Neural crest cell (in vitro differentiated cells): ENCODE data around the gene NXT1. TPM values are rescaled to one million over a fixed set of nuclear protein-coding genes. Genes with fewer than 3 reads are reported as not detected.
A peak's percentile ranks its signal among the peaks of the same experiment; 100 is the strongest.

Experiments
- DNase-seq: peaks from one replicate; pipeline ENCODE4 v3.0.0; 2021; ENCODE audit warnings: low read depth, mixed read lengths, low spot score
- H3K27ac Mint-ChIP-seq: one replicate; pipeline ENCODE4 v1.8.0; 2021; ENCODE audit warnings: mild to moderate bottlenecking, mixed read lengths; ENCODE audit not compliant: unreplicated experiment
- H3K27me3 Mint-ChIP-seq: 2 replicates; pipeline ENCODE4 v1.8.0; 2021; ENCODE audit warnings: low read depth, mild to moderate bottlenecking, mixed read lengths
- H3K36me3 Mint-ChIP-seq: 2 replicates; pipeline ENCODE4 v1.8.0; 2021; ENCODE audit warnings: low read depth, mild to moderate bottlenecking, mixed read lengths
- H3K4me1 Mint-ChIP-seq: 2 replicates; pipeline ENCODE4 v1.8.0; 2021; ENCODE audit warnings: mixed read lengths
- H3K4me3 Mint-ChIP-seq: one replicate; pipeline ENCODE4 v1.8.0; 2021; ENCODE audit warnings: mild to moderate bottlenecking, mixed read lengths
- H3K9me3 Mint-ChIP-seq: 2 replicates; pipeline ENCODE4 v1.8.0; 2021; ENCODE audit warnings: mixed read lengths
- total RNA-seq: library from RNA; stranded (reverse); gene quantifications from 2 replicates; pipeline ENCODE4 v1.2.1, GENCODE V29; 2021
- TF ChIP-seq, protein P1 (sequence below): fragments of 200-600 bp; sonication (generic); conservative IDR thresholded peaks from 2 replicates; pipeline ENCODE4 v1.5.0; 2021; ENCODE audit warnings: antibody characterized with exemption, mild to moderate bottlenecking

Gene NXT1
- total RNA-seq, 1 donor from 2014 or later = 33.9 TPM

DNA sequence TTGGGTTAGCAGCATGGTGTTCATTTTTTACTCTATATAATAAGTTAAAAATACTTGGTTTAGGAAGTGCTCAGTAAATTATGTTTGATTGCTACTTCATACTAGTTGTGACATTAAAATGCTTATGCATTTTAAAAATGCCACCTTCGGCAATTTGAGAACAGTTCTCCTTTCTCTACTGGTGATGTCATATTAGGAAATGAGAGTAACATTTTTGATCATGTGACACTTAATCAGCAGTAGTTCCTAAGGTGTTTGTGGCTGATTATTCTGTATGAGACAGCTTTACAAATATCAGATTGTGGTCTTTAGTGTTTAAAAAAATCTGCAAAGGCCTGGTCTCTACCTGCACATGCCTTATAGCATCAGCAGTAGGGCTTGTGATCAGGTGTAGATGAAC is 15.8 kb downstream of the NXT1 start:
- peaks cover 17% of the 10 kb centered on the region for H3K36me3 Mint-ChIP-seq
- H3K27ac Mint-ChIP-seq = no peak overlapping the region
- TF ChIP-seq, protein P1, sequence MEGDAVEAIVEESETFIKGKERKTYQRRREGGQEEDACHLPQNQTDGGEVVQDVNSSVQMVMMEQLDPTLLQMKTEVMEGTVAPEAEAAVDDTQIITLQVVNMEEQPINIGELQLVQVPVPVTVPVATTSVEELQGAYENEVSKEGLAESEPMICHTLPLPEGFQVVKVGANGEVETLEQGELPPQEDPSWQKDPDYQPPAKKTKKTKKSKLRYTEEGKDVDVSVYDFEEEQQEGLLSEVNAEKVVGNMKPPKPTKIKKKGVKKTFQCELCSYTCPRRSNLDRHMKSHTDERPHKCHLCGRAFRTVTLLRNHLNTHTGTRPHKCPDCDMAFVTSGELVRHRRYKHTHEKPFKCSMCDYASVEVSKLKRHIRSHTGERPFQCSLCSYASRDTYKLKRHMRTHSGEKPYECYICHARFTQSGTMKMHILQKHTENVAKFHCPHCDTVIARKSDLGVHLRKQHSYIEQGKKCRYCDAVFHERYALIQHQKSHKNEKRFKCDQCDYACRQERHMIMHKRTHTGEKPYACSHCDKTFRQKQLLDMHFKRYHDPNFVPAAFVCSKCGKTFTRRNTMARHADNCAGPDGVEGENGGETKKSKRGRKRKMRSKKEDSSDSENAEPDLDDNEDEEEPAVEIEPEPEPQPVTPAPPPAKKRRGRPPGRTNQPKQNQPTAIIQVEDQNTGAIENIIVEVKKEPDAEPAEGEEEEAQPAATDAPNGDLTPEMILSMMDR = no peak

DNA sequence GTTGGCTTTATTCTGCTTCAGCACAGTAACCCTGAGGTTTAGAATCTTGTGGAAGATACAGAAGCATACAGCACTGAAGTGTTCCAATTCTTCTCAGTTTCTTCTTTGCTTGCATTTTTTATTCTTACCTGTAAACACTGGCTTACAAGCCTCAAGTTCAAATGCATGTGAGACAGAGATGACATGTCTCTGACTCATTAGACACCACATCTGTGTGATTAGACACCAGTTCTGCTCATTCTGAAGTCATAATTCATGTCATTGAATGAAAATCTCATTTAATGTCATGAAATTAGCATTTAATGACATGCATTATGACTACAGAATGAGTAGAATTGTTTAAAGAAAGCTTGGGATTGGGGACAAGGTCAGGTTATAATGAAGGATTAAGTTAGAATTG is 17.2 kb downstream of the NXT1 start:
- Mint-ChIP-seq H3K4me1 (peaks cover 41% of the 10 kb centered on the region), H3K9me3 (no peaks in the 10 kb centered on the region)
- TF ChIP-seq, protein P1 = no peak

More for the DNA sequence above, 15.8 kb downstream of the NXT1 start:
- DNase-seq = no peak
- H3K9me3 Mint-ChIP-seq = no peaks in the 10 kb centered on the region
- peaks cover 42% of the 10 kb centered on the region for H3K4me1 Mint-ChIP-seq
- no peaks in the 10 kb centered on the region for H3K27me3 Mint-ChIP-seq
- H3K4me3 Mint-ChIP-seq = peak overlapping the region; percentile 83

DNA sequence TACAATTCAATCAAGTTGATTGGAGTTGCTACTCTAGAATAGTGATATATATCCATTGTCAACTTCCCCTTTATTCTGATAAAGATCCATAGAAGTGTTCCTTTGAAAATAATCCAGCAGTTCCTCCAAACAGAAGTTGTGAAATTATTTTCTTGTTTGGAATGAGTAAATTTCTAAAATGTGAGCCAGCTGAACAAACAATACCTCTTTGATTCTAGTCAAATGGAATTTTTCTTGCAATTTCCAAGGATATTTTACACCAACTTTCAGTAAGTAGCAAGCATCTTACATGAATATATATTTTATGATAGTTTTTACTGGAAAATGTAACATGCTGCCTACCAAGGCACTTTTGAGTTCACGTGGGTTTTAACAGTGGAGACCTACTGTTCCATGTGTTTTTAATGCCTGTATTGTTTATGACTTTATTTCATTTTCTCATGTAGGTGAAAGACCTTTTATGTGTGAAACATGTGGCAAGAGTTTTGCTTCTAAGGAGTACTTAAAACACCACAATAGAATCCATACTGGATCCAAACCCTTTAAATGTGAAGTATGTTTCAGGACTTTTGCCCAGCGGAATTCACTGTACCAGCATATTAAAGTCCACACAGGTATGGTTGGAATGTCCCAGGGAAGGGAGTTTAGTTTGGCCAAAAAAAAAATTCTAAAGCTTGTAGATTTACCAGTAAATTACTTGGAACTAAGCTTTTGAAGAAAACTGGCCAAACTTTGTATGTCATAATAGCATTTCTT is 17.9 kb downstream of the NXT1 start:
- no peaks in the 10 kb centered on the region for H3K9me3 Mint-ChIP-seq
- H3K4me3 Mint-ChIP-seq = no peak overlapping the region
- no peaks in the 10 kb centered on the region for H3K27me3 Mint-ChIP-seq
- H3K36me3 Mint-ChIP-seq = peaks cover 15% of the 10 kb centered on the region
- peaks cover 34% of the 10 kb centered on the region for H3K4me1 Mint-ChIP-seq
- DNase-seq = no peak
- no peak overlapping the region for H3K27ac Mint-ChIP-seq
- TF ChIP-seq, protein P1 = no peak

More for the DNA sequence above, 17.2 kb downstream of the NXT1 start:
- Mint-ChIP-seq H3K36me3 (peaks cover 17% of the 10 kb centered on the region), H3K27ac (no peak overlapping the region), H3K4me3 (no peak overlapping the region), H3K27me3 (no peaks in the 10 kb centered on the region)
- DNase-seq = no peak

DNA sequence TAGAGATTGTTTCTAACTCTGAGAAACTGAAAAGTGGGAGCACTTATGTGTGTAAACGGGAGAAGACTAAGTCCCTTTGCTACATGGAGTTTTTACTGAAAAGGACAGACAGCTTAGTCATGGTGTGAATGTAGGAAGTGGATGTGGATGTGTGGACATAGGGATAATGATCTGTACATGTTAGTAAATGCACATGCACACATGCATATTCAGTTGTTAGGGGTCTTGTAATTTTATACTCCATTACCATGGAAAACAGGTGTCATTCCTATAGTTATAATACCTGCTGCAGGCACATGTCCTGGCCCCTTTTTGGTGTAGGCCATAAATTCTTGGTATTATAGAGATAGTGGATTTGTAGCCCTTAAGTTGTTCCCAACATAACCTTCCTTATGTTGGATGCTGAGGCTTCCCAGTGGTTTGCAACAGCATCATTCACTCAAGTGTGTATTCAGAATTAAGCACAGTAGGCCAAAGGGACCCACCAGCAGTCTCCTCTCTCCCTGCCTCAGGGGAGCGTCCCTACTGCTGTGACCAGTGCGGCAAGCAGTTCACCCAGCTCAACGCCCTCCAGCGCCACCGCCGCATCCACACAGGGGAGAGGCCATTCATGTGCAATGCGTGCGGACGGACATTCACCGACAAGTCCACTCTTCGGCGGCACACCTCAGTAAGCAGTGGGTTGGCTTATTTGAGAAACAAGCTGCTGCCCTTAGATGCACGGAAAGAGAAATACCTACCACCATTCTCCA is 18.7 kb downstream of the NXT1 start:
- no peaks in the 10 kb centered on the region for H3K27me3 Mint-ChIP-seq
- TF ChIP-seq, protein P1 = no peak
- DNase-seq = no peak
- no peak overlapping the region for H3K27ac Mint-ChIP-seq
- no peak overlapping the region for H3K4me3 Mint-ChIP-seq
- no peaks in the 10 kb centered on the region for H3K9me3 Mint-ChIP-seq
- peaks cover 22% of the 10 kb centered on the region for H3K36me3 Mint-ChIP-seq
- H3K4me1 Mint-ChIP-seq = peaks cover 26% of the 10 kb centered on the region

DNA sequence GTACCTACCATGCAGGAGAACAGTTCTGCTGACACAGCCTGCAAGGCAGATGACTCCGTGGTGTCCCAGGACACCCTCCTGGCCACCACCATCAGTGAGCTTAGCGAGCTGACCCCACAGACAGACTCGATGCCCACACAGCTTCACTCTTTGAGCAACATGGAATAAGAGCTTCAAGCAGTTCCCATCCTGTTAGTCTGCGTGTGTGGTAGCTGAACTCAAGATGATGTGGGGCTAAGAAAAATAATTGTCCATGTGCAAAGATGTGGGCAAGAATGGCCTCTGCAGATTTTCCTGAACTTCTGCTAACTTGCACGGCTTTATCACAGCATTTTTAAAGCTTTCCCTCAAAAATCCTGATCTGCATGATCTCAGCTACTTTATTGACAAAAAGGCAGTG is 19.7 kb downstream of the NXT1 start:
- no peak overlapping the region for H3K27ac Mint-ChIP-seq
- no peaks in the 10 kb centered on the region for H3K9me3 Mint-ChIP-seq
- TF ChIP-seq, protein P1 = no peak
- H3K4me3 Mint-ChIP-seq = no peak overlapping the region
- DNase-seq = no peak
- peaks cover 17% of the 10 kb centered on the region for H3K36me3 Mint-ChIP-seq
- peaks cover 17% of the 10 kb centered on the region for H3K4me1 Mint-ChIP-seq
- no peaks in the 10 kb centered on the region for H3K27me3 Mint-ChIP-seq
